Fibroblast of lung (primary cell): ENCODE measurements around the gene NSMF.

Source experiments
- EZH2 ChIP-seq: IDR thresholded peaks from 2 replicates; pipeline ENCODE4 v1.5.1; 2012; ENCODE audit warnings: low read length, control low read depth, mild to moderate bottlenecking; ENCODE audit errors: missing control alignments
- TF ChIP-seq, protein P1 (sequence below), 2 donors: IDR thresholded peaks in 1 of 2; conservative IDR thresholded peaks in 1 of 2; 1 replicate in 1 of 2; 2 replicates in 1 of 2; pipeline ENCODE4 v1.5.1; 2011 to 2012; ENCODE audit warnings: low read length in 2 of 2, control low read depth in 1 of 2, inconsistent platforms in 1 of 2, low read depth in 1 of 2, mild to moderate bottlenecking in 1 of 2

DNA sequence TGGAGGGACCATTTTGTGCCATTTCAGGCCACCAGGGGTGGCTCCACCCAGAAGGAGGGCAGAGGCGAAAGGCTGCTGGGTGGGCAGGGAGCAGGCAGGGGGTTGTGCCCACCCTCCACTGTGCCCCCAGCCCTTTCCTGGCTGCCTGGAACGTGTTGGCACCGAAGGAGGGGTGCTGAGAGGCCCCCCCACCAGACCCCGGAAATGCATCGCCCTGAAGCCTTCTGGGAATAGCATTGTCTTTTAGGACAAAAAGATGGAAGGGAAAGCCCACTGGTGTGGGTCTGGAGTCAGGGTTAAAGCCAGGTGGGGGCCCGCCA is 30.9 kb downstream of the NSMF start:
- TF ChIP-seq, protein P1, sequence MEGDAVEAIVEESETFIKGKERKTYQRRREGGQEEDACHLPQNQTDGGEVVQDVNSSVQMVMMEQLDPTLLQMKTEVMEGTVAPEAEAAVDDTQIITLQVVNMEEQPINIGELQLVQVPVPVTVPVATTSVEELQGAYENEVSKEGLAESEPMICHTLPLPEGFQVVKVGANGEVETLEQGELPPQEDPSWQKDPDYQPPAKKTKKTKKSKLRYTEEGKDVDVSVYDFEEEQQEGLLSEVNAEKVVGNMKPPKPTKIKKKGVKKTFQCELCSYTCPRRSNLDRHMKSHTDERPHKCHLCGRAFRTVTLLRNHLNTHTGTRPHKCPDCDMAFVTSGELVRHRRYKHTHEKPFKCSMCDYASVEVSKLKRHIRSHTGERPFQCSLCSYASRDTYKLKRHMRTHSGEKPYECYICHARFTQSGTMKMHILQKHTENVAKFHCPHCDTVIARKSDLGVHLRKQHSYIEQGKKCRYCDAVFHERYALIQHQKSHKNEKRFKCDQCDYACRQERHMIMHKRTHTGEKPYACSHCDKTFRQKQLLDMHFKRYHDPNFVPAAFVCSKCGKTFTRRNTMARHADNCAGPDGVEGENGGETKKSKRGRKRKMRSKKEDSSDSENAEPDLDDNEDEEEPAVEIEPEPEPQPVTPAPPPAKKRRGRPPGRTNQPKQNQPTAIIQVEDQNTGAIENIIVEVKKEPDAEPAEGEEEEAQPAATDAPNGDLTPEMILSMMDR (conservative IDR thresholded peaks at IDR 0.05 in 1 of 2, IDR thresholded peaks at IDR 0.05 in 1 of 2; ENCODE audit: low read depth in 1 of 2, low read length in 2 of 2) = no peak
- TF ChIP-seq EZH2 = no peak
